Activated naive CD8-positive, alpha-beta T cell treated with anti-CD3 and anti-CD28 coated beads, Interleukin-2, amount 50 U/mL, for 24 hours (primary cell): ENCODE data around the gene GFRA3.
"Not testable (repeated sequence)": the region's sequence is repeated elsewhere in the genome, so short reads cannot be mapped to it uniquely, and the experiment has no call there.

ENCODE experiments used
- ATAC-seq: fragments of 150-1000 bp; cut with Tn5 transposase; one replicate; pipeline ENCODE4 v1.10.0; 2021
- DNase-seq: peaks from one replicate; pipeline ENCODE4 v3.0.0; 2021
- H3K27ac Mint-ChIP-seq: one replicate; pipeline ENCODE4 v1.8.0; 2021; ENCODE audit warnings: mild to moderate bottlenecking, mixed read lengths
- H3K27me3 Mint-ChIP-seq: one replicate; pipeline ENCODE4 v1.8.0; 2021; ENCODE audit warnings: mixed read lengths
- H3K36me3 Mint-ChIP-seq: one replicate; pipeline ENCODE4 v1.8.0; 2021; ENCODE audit warnings: low read depth, mixed read lengths
- H3K4me1 Mint-ChIP-seq: one replicate; pipeline ENCODE4 v1.8.0; 2021; ENCODE audit warnings: mixed read lengths
- H3K4me3 Mint-ChIP-seq: one replicate; pipeline ENCODE4 v1.8.0; 2021; ENCODE audit warnings: mild to moderate bottlenecking, moderate library complexity, mixed read lengths
- H3K9me3 Mint-ChIP-seq: one replicate; pipeline ENCODE4 v1.8.0; 2021; ENCODE audit warnings: mixed read lengths

GFRA3 gene

DNA sequence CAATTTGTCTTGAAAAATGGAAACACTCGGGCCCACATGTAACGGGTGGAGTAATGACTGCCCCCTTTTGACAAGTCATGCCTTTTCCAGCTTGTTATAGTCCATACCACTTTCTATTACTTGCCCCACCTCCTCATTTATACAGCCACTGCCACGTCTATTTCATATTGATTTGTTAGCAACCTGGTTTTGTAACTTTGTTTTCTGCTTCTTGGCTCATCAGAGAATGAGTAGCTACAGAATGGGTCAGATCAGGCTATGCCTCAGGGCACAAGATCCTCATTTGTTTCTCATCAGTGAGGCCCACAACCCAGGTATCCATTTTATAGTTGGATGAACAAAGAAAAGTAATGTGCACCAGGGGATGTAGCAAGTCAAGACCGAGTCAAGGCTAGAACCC is 1.7 kb downstream of the GFRA3 start:
- Mint-ChIP-seq H3K27ac (no peak overlapping the region), H3K36me3 (no peaks in the 10 kb centered on the region), H3K4me1 (peaks cover 9% of the 10 kb centered on the region), H3K9me3 (no peaks in the 10 kb centered on the region), H3K4me3 (no peak overlapping the region), H3K27me3 (peaks cover 40% of the 10 kb centered on the region)
- DNase-seq (no peak), ATAC-seq (no peak)

GRCh38 chr5:138271281-138271680 is 3.1 kb downstream of the GFRA3 start:
- Mint-ChIP-seq H3K4me3 (no peak overlapping the region), H3K4me1 (peaks cover 9% of the 10 kb centered on the region), H3K36me3 (no peaks in the 10 kb centered on the region), H3K27ac (no peak overlapping the region), H3K9me3 (no peaks in the 10 kb centered on the region), H3K27me3 (peaks cover 41% of the 10 kb centered on the region)
- ATAC-seq (no peak), DNase-seq (no peak)

DNA sequence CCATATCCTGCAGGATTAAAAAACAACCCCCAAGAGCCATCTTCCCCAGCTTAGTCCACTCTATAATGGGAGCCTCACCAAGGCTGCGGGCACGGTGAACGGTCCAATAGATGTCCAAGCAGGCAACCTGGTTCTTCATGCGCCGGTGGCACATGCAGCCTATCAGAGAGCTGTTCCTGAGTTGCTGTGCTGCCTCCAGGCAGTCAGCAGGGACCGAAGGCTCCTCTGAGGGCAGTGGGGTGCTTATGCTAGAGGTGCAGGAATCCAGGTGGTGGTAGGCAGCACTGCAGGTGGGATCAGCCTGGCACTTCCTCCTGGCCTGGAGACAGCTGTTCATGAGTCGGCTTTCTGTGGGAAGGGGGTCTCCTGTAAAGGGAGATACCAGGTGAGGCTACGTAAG is 10.2 kb downstream of the GFRA3 start:
- peaks cover 3% of the 10 kb centered on the region for H3K4me1 Mint-ChIP-seq
- no peaks in the 10 kb centered on the region for H3K36me3 Mint-ChIP-seq
- H3K9me3 Mint-ChIP-seq = no peaks in the 10 kb centered on the region
- ATAC-seq = no peak
- H3K27ac Mint-ChIP-seq = no peak overlapping the region
- H3K4me3 Mint-ChIP-seq = no peak overlapping the region
- no peak for DNase-seq
- H3K27me3 Mint-ChIP-seq = peaks cover 7% of the 10 kb centered on the region

DNA sequence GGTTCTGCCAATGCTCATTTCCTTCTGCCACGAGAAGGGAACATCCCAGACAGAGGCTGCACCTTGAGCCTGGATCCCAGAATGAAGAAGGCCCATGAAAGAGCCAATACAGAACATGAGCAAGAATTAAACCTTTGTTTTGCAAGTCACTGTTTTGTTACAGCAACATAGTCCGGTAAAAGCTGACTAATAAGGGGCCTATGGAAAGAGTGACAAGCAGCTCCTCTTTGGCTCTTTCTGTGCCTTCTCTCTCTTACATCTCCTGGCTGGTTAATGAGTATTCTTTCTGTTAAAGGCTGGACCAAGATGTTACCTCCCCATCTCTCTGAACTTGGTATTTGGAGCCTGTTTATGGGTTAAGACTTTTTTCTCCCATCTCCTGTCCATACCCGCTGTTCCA is 10.8 kb downstream of the GFRA3 start:
- no peak overlapping the region for H3K4me3 Mint-ChIP-seq
- no peaks in the 10 kb centered on the region for H3K9me3 Mint-ChIP-seq
- H3K4me1 Mint-ChIP-seq = peaks cover 3% of the 10 kb centered on the region
- no peak overlapping the region for H3K27ac Mint-ChIP-seq
- H3K27me3 Mint-ChIP-seq = peaks cover 5% of the 10 kb centered on the region
- no peaks in the 10 kb centered on the region for H3K36me3 Mint-ChIP-seq
- ATAC-seq (peak; percentile 80), DNase-seq (no peak)

DNA sequence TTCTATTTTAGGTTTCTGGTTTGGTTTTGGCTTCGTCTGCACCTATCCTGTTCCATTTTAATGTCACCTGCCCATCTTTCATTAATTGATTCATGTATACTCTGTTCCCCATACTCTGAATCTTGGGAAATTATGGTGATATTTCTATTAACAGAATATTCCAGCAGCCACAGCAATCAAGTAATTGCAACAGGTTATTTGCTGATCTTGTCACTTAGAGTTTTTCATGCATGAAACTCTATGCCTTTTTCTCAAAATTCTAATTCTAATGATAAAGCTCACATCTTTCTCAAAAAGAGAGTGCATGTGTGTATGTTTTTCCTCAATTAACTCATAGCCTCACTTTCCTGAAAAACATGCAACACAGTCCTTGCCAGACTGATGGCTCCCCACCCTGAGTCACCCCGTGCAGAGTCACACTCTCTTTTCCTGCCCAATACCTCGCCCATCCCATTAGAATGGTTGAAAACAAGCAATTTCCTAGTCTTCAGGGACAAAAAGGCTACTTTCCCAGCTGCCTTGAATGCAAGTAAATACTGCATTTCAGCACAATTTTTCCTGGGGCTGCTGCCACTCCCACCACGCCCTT is 15.6 kb downstream of the GFRA3 start:
- Mint-ChIP-seq H3K4me3 (no peak overlapping the region), H3K27ac (no peak overlapping the region), H3K9me3 (no peaks in the 10 kb centered on the region), H3K27me3 (no peaks in the 10 kb centered on the region), H3K36me3 (no peaks in the 10 kb centered on the region), H3K4me1 (peaks cover 3% of the 10 kb centered on the region)
- no peak for ATAC-seq
- no peak for DNase-seq

GRCh38 chr5:138257583-138257982 is 16.8 kb downstream of the GFRA3 start:
- no peaks in the 10 kb centered on the region for H3K4me1 Mint-ChIP-seq
- no peaks in the 10 kb centered on the region for H3K9me3 Mint-ChIP-seq
- no peak for ATAC-seq

GRCh38 chr5:138252944-138253343 is 21.5 kb downstream of the GFRA3 start:
- ATAC-seq (no peak), DNase-seq (no peak)
- Mint-ChIP-seq H3K4me3 (no peak overlapping the region), H3K9me3 (no peaks in the 10 kb centered on the region), H3K36me3 (no peaks in the 10 kb centered on the region), H3K4me1 (no peaks in the 10 kb centered on the region), H3K27ac (no peak overlapping the region), H3K27me3 (peaks cover 2% of the 10 kb centered on the region)

More at GRCh38 chr5:138257583-138257982, 16.8 kb downstream of the GFRA3 start:
- Mint-ChIP-seq H3K27ac (no peak overlapping the region), H3K27me3 (no peaks in the 10 kb centered on the region), H3K4me3 (no peak overlapping the region), H3K36me3 (no peaks in the 10 kb centered on the region)
- DNase-seq = no peak

- H3K4me3 Mint-ChIP-seq, H3K9me3 Mint-ChIP-seq, ATAC-seq, H3K4me1 Mint-ChIP-seq, DNase-seq, H3K36me3 Mint-ChIP-seq, H3K27ac Mint-ChIP-seq: not testable (repeated sequence)
- H3K27me3 Mint-ChIP-seq = peaks cover 17% of the 10 kb centered on the region
Measured at GRCh38 chr5:138247800-138248199, 26.6 kb downstream of the GFRA3 start.

DNA sequence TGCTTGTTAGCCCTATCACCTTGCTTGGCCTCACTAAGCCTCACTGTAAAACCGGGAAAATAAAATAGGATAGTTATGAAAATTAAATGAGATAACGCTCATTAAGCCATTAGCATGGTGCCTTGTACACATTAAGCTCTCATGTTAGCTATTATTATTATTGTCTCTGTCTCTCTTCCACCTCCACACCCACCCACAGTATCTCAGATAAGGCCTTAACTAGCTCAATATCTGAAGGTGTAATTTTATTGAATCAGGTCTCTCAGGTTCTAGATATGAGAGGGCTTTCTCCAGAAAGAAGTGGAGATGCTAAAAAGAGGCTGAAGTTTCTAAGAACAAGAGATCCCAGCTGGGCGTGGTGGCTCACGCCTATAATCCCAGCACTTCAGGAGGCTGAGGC is 27.6 kb downstream of the GFRA3 start:
- Mint-ChIP-seq H3K27me3 (peaks cover 23% of the 10 kb centered on the region), H3K4me3 (no peak overlapping the region), H3K4me1 (no peaks in the 10 kb centered on the region), H3K27ac (no peak overlapping the region), H3K36me3 (no peaks in the 10 kb centered on the region), H3K9me3 (no peaks in the 10 kb centered on the region)
- DNase-seq = no peak
- no peak for ATAC-seq

DNA sequence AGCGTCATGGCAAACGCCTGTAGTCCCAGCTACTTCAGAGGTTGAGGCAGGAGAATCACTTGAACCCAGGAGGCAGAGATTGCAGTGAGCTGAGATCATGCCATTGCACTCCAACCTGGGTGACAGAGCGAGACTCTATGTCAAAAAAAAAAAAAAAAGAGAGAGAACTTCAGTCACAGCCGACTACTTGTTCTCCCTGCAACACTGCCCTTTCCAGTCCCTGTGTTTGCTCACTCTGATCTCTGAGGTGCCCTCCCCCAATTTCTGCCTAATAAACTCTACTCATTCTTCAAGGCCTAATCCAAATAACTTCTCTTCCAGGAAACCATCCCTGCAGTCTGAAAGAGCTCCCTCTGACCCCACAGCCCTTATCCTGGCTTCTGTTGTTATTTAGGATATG is 28.1 kb downstream of the GFRA3 start:
- H3K36me3 Mint-ChIP-seq = no peaks in the 10 kb centered on the region
- no peaks in the 10 kb centered on the region for H3K9me3 Mint-ChIP-seq
- DNase-seq (no peak), ATAC-seq (no peak)
- H3K4me1 Mint-ChIP-seq = peaks cover 3% of the 10 kb centered on the region
- H3K27ac Mint-ChIP-seq = no peak overlapping the region
- peaks cover 26% of the 10 kb centered on the region for H3K27me3 Mint-ChIP-seq
- no peak overlapping the region for H3K4me3 Mint-ChIP-seq

GRCh38 chr5:138245717-138246116 is 28.7 kb downstream of the GFRA3 start:
- no peak for DNase-seq
- ATAC-seq = no peak
- H3K4me3 Mint-ChIP-seq = no peak overlapping the region
- peaks cover 32% of the 10 kb centered on the region for H3K27me3 Mint-ChIP-seq
- no peaks in the 10 kb centered on the region for H3K36me3 Mint-ChIP-seq
- H3K9me3 Mint-ChIP-seq = no peaks in the 10 kb centered on the region
- no peak overlapping the region for H3K27ac Mint-ChIP-seq
- peaks cover 9% of the 10 kb centered on the region for H3K4me1 Mint-ChIP-seq

DNA sequence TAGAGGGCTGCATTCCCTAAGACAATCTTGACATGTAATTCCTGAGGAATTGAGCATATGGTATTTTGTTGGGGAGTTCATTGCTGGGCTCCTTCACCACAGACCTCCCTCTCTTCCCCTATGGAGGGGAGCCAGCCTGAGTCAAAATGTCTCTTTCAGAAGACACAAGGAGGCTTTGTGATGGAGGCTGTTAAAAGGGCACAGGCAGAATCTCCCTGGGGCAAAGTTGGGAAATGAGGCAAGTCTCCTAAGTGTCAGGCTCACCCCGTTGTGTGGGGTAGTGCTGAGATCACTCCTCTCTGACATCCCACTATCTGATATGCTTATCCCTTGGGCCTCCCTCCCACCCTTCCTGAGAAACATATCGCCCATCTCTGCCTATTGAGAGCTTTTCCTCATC is 30.6 kb downstream of the GFRA3 start:
- Mint-ChIP-seq H3K9me3 (no peaks in the 10 kb centered on the region), H3K36me3 (no peaks in the 10 kb centered on the region), H3K27ac (no peak overlapping the region), H3K4me3 (no peak overlapping the region), H3K27me3 (peaks cover 43% of the 10 kb centered on the region), H3K4me1 (peaks cover 12% of the 10 kb centered on the region)
- DNase-seq = no peak
- no peak for ATAC-seq

DNA sequence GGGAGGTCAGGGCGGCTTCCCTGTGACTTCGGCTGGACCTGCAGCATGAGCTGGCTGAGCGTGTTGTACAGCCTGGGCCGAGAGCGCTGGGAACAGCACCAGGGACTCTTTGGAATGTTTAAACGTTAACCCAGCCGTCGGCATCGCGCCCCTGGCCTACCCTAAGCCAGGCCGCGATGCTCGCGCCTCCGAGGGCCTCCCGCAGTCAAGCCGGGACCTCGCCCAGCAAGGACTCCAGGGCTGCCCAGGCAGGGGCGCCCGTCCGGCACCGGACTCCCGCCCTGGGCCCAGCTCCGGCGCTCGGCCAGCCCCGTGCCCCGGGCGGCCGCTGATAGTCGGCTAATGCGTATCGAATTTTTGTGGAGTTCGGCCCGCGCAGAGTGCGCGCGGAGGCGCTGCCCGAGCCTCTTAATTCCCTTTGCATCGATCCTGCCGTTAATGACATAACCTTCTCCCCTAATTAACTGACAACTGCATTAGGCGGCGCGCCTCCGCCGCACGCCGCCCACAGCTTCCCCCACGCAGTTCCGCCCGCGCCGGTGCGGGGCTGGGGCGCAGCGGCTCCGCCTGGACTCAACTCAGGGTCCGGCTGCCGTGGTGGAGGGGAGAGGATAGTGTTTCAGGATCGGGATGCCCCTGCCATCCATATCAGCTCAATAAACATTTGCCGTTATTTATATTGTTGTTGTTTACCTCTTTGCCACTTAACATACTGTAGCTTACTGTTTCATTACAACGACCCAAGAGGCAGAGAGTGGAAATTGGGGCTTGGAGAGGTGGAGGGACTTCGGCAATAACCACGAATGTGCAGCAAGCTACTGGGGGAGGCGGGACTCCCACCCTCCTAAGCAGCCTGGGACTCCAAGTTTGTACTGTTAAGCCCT is 32.5 kb downstream of the GFRA3 start:
- Mint-ChIP-seq H3K36me3 (no peaks in the 10 kb centered on the region), H3K9me3 (no peaks in the 10 kb centered on the region), H3K27ac (no peak overlapping the region), H3K4me1 (peaks cover 12% of the 10 kb centered on the region), H3K27me3 (peaks cover 51% of the 10 kb centered on the region), H3K4me3 (no peak overlapping the region)
- DNase-seq (peak; percentile 10), ATAC-seq (no peak)

GRCh38 chr5:138240650-138241385 is 33.6 kb downstream of the GFRA3 start:
- DNase-seq (peak; percentile 23), ATAC-seq (peak; percentile 93)
- Mint-ChIP-seq H3K4me1 (peaks cover 12% of the 10 kb centered on the region), H3K27me3 (peaks cover 57% of the 10 kb centered on the region), H3K36me3 (no peaks in the 10 kb centered on the region), H3K9me3 (no peaks in the 10 kb centered on the region), H3K27ac (no peak overlapping the region), H3K4me3 (no peak overlapping the region)

- H3K9me3 Mint-ChIP-seq = no peaks in the 10 kb centered on the region
- DNase-seq (no peak), ATAC-seq (no peak)
- H3K4me1 Mint-ChIP-seq = peaks cover 12% of the 10 kb centered on the region
- no peak overlapping the region for H3K27ac Mint-ChIP-seq
- no peaks in the 10 kb centered on the region for H3K36me3 Mint-ChIP-seq
- H3K27me3 Mint-ChIP-seq = peaks cover 46% of the 10 kb centered on the region
- H3K4me3 Mint-ChIP-seq = no peak overlapping the region
Measured at GRCh38 chr5:138238034-138238433, 36.4 kb downstream of the GFRA3 start.
